ENCODE measurements around the gene ZHX3.

The ZHX3 gene

GRCh38 chr20:41222703-41223102 lies 94.8 kb downstream of the ZHX3 start:
- no peak for DNase-seq (ENCODE audit: low read depth)

GRCh38 chr20:41222296-41222695 lies 95.2 kb downstream of the ZHX3 start:
- DNase-seq (ENCODE audit: low read depth): no peak

- no peak for DNase-seq (ENCODE audit: low read depth)
Observed at GRCh38 chr20:41221614-41222218, 95.8 kb downstream of the ZHX3 start.

- no peak for DNase-seq (ENCODE audit: low read depth)
Observed at GRCh38 chr20:41219824-41220223, 97.7 kb downstream of the ZHX3 start.

- DNase-seq (ENCODE audit: low read depth): no peak
Observed at GRCh38 chr20:41218466-41218865, 99.1 kb downstream of the ZHX3 start.

GRCh38 chr20:41217422-41217821 lies 100.1 kb downstream of the ZHX3 start:
- no peak for DNase-seq (ENCODE audit: low read depth)

GRCh38 chr20:41214666-41215065 lies 102.9 kb downstream of the ZHX3 start:
- no peak for DNase-seq (ENCODE audit: low read depth)

- DNase-seq (ENCODE audit: low read depth): no peak
Observed at GRCh38 chr20:41214202-41214601, 103.3 kb downstream of the ZHX3 start.

GRCh38 chr20:41213150-41213820 lies 104.2 kb downstream of the ZHX3 start:
- DNase-seq (ENCODE audit: low read depth): no peak

GRCh38 chr20:41205313-41205712 lies 112.2 kb downstream of the ZHX3 start:
- DNase-seq (ENCODE audit: low read depth): no peak

GRCh38 chr20:41204304-41205265 lies 112.9 kb downstream of the ZHX3 start:
- no peak for DNase-seq (ENCODE audit: low read depth)

GRCh38 chr20:41203660-41204059 lies 113.9 kb downstream of the ZHX3 start:
- DNase-seq (ENCODE audit: low read depth): no peak

- no peak for DNase-seq (ENCODE audit: low read depth)
Observed at GRCh38 chr20:41202426-41202825, 115.1 kb downstream of the ZHX3 start.

GRCh38 chr20:41201760-41202159 lies 115.8 kb downstream of the ZHX3 start:
- no peak for DNase-seq (ENCODE audit: low read depth)

GRCh38 chr20:41200446-41201202 lies 116.9 kb downstream of the ZHX3 start:
- DNase-seq (ENCODE audit: low read depth): no peak

- no peak for DNase-seq (ENCODE audit: low read depth)
Observed at GRCh38 chr20:41198443-41198842, 119.1 kb downstream of the ZHX3 start.

- DNase-seq (ENCODE audit: low read depth): no peak
Observed at GRCh38 chr20:41196653-41197225, 120.8 kb downstream of the ZHX3 start.

GRCh38 chr20:41192575-41192974 lies 125.0 kb downstream of the ZHX3 start:
- DNase-seq (ENCODE audit: low read depth): no peak

GRCh38 chr20:41191562-41192500 lies 125.7 kb downstream of the ZHX3 start:
- no peak for DNase-seq (ENCODE audit: low read depth)

- DNase-seq (ENCODE audit: low read depth): no peak
Observed at GRCh38 chr20:41187668-41188067, 129.9 kb downstream of the ZHX3 start.

Data from stromal cell of bone marrow (primary cell).